ENCODE data around the gene MAK. TPM values are rescaled to one million over a fixed set of nuclear protein-coding genes. Genes with fewer than 3 reads are reported as not detected.
A peak's percentile ranks its signal among the peaks of the same experiment; 100 is the strongest.
"Not testable (repeated sequence)": the region's sequence is repeated elsewhere in the genome, so short reads cannot be mapped to it uniquely, and the experiment has no call there.

MAK gene
- 0.41 and 0.71 TPM in 2 replicates for total RNA-seq

GRCh38 chr6:10837995-10838793, at the start of gene MAK:
Gene MAK, minus strand, starts transcription at chr6:10838539. Its CDS starts 7,891 bp downstream, at chr6:10830648.
- H3K9me3 Mint-ChIP-seq: no peaks in the 10 kb centered on the region
- intact Hi-C loops (cut with micrococcal nuclease): loop anchor here (1.0 to 5.0 kb wide), 7 partner anchors 43 to 433 kb away; partner anchors contain the start of genes C6orf52, PAK1IP1, SMIM13 and TMEM14B
- H3K27me3 Mint-ChIP-seq (ENCODE audit: low read depth): peaks cover 25% of the 10 kb centered on the region
- H3K4me1 Mint-ChIP-seq (ENCODE audit: low read depth): peaks cover 21% of the 10 kb centered on the region
- peak within 1 kb of the TSS; percentile 98 for H3K27ac Mint-ChIP-seq
- peak; percentile 86 for DNase-seq (ENCODE audit: low spot score)
- peak within 1 kb of the TSS; percentile 77 for H3K4me3 Mint-ChIP-seq (ENCODE audit: low read depth)
- H3K36me3 Mint-ChIP-seq (ENCODE audit: low read depth): peaks cover 2% of the 10 kb centered on the region

DNA sequence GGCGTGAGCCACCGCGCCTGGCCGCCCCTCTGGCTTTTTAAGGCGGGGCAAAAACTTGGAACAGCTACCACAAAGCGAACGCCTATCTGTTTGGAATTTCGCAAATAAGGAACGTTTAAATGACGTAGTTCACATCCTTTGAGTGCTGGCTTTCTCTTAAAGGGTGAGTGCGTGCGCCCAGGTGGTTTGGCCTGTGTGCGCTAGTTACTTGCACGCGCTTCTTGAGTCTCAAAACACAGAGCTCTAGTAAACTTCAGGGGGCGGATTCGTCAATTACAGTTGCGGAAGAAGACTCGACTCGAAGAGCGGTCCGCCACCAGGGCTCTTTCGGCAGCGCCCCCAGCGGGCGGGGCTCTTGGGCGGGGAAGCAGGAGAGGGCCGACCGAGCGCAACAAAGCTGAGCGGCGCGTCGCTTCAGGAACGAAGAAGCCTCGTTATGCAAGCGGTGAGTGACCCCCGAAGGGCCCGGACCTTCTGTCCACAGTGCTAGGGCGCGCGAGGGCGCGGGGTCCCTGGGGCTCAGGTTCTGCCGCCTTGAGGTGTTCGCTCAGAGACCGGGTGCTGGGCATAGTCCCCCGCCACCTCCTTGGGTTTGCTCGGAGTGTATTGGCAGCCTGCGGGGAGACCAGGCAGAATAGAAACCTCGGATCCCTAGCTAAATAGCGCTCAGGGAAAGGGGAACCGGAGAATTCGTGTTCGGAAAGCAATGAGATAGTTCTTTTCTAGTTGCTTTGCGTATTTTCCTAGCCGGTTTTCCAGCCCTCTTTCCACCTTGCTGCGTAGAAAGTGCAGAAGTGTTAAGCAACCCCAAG, 48.6 kb upstream of the MAK start, which contains the start of gene SYCP2L:
Gene SYCP2L (plus strand): TSS at position 362 of the 812 bp plus-strand sequence. CDS start 75 bp downstream, at position 437.
- H3K27ac Mint-ChIP-seq: no peak within 1 kb of the TSS
- peak within 1 kb of the TSS; percentile 52 for H3K4me3 Mint-ChIP-seq (ENCODE audit: low read depth)
- intact Hi-C loops (cut with micrococcal nuclease): loop anchor here (5.0 to 10.0 kb wide), 3 partner anchors 138 to 505 kb away; no protein-coding TSS in a partner anchor
- peaks cover 4% of the 10 kb centered on the region for H3K4me1 Mint-ChIP-seq (ENCODE audit: low read depth)
- no peak for DNase-seq (ENCODE audit: low spot score)
- peaks cover 5% of the 10 kb centered on the region for H3K9me3 Mint-ChIP-seq
- H3K27me3 Mint-ChIP-seq (ENCODE audit: low read depth): peaks cover 77% of the 10 kb centered on the region
- H3K36me3 Mint-ChIP-seq (ENCODE audit: low read depth): no peaks in the 10 kb centered on the region

GRCh38 chr6:10886365-10886690, 48.0 kb upstream of the MAK start:
- H3K4me1 Mint-ChIP-seq (ENCODE audit: low read depth); H3K27ac Mint-ChIP-seq; H3K36me3 Mint-ChIP-seq (ENCODE audit: low read depth); DNase-seq (ENCODE audit: low spot score); H3K9me3 Mint-ChIP-seq; H3K4me3 Mint-ChIP-seq (ENCODE audit: low read depth): not testable (repeated sequence)
- intact Hi-C loops (cut with micrococcal nuclease): loop anchor here (5.0 to 10.0 kb wide), 3 partner anchors 138 to 504 kb away; no protein-coding TSS in a partner anchor
- H3K27me3 Mint-ChIP-seq (ENCODE audit: low read depth): peaks cover 79% of the 10 kb centered on the region

GRCh38 chr6:10884245-10884972, 46.1 kb upstream of the MAK start:
- Mint-ChIP-seq H3K27ac (no peak overlapping the region), H3K4me3 (ENCODE audit: low read depth) (no peak overlapping the region), H3K9me3 (no peaks in the 10 kb centered on the region), H3K4me1 (ENCODE audit: low read depth) (peaks cover 6% of the 10 kb centered on the region), H3K36me3 (ENCODE audit: low read depth) (no peaks in the 10 kb centered on the region), H3K27me3 (ENCODE audit: low read depth) (peaks cover 84% of the 10 kb centered on the region)
- intact Hi-C loops (cut with micrococcal nuclease): loop anchor here (5.0 to 10.0 kb wide), 2 partner anchors 140 to 462 kb away; no protein-coding TSS in a partner anchor
- no peak for DNase-seq (ENCODE audit: low spot score)

- Mint-ChIP-seq H3K27ac (no peak overlapping the region), H3K4me3 (ENCODE audit: low read depth) (no peak overlapping the region), H3K4me1 (ENCODE audit: low read depth) (peaks cover 6% of the 10 kb centered on the region), H3K27me3 (ENCODE audit: low read depth) (peaks cover 86% of the 10 kb centered on the region), H3K36me3 (ENCODE audit: low read depth) (no peaks in the 10 kb centered on the region), H3K9me3 (no peaks in the 10 kb centered on the region)
- intact Hi-C loops (cut with micrococcal nuclease): loop anchor here (5.0 to 10.0 kb wide), 2 partner anchors 141 to 461 kb away; no protein-coding TSS in a partner anchor
- no peak for DNase-seq (ENCODE audit: low spot score)
These were observed 45.2 kb upstream of the MAK start for GRCh38 chr6:10883312-10884244.

GRCh38 chr6:10882657-10883171, 44.4 kb upstream of the MAK start:
- no peaks in the 10 kb centered on the region for H3K36me3 Mint-ChIP-seq (ENCODE audit: low read depth)

DNA sequence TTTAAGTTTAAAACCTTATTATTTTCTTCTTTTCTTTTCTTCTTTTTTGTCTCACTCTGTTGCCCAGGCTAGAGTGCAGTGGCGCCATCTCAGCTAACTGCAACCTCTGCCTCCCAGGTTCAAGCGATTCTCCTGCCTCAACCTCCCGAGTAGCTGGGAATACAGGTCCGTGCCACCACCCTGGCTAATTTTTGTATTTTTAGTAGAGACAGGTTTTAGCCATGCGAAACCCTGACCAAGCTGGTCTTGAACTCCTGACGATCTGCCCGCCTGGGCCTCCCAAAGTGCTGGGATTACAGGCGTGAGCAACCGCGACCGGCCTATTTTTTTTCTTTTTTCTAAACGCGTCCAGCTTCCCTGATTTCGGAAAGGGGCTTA, 43.9 kb upstream of the MAK start:
- not testable (repeated sequence) for H3K4me1 Mint-ChIP-seq (ENCODE audit: low read depth); DNase-seq (ENCODE audit: low spot score); H3K36me3 Mint-ChIP-seq (ENCODE audit: low read depth); H3K9me3 Mint-ChIP-seq; H3K4me3 Mint-ChIP-seq (ENCODE audit: low read depth); H3K27ac Mint-ChIP-seq
- intact Hi-C loops (cut with micrococcal nuclease): loop anchor here (5.0 to 10.0 kb wide), 2 partner anchors 143 to 460 kb away; no protein-coding TSS in a partner anchor
- peaks cover 79% of the 10 kb centered on the region for H3K27me3 Mint-ChIP-seq (ENCODE audit: low read depth)

More at GRCh38 chr6:10882657-10883171, 44.4 kb upstream of the MAK start:
- Mint-ChIP-seq H3K27me3 (ENCODE audit: low read depth) (peaks cover 83% of the 10 kb centered on the region), H3K9me3 (no peaks in the 10 kb centered on the region), H3K4me1 (ENCODE audit: low read depth) (peaks cover 6% of the 10 kb centered on the region), H3K27ac (no peak overlapping the region), H3K4me3 (ENCODE audit: low read depth) (no peak overlapping the region)
- intact Hi-C loops (cut with micrococcal nuclease): loop anchor here (5.0 to 10.0 kb wide), 2 partner anchors 142 to 460 kb away; no protein-coding TSS in a partner anchor
- no peak for DNase-seq (ENCODE audit: low spot score)

- Mint-ChIP-seq H3K4me3 (ENCODE audit: low read depth) (no peak overlapping the region), H3K4me1 (ENCODE audit: low read depth) (peaks cover 6% of the 10 kb centered on the region), H3K27me3 (ENCODE audit: low read depth) (peaks cover 65% of the 10 kb centered on the region), H3K9me3 (no peaks in the 10 kb centered on the region), H3K36me3 (ENCODE audit: low read depth) (no peaks in the 10 kb centered on the region), H3K27ac (no peak overlapping the region)
- no peak for DNase-seq (ENCODE audit: low spot score)
- intact Hi-C loops (cut with micrococcal nuclease): loop anchor here (2.0 to 10.0 kb wide), 3 partner anchors 44 to 458 kb away; no protein-coding TSS in a partner anchor
These were observed 42.0 kb upstream of the MAK start for GRCh38 chr6:10880366-10880765.

GRCh38 chr6:10877871-10878270, 39.5 kb upstream of the MAK start:
- Mint-ChIP-seq H3K4me1 (ENCODE audit: low read depth) (peaks cover 3% of the 10 kb centered on the region), H3K27ac (no peak overlapping the region), H3K36me3 (ENCODE audit: low read depth) (no peaks in the 10 kb centered on the region), H3K27me3 (ENCODE audit: low read depth) (peaks cover 44% of the 10 kb centered on the region), H3K9me3 (no peaks in the 10 kb centered on the region), H3K4me3 (ENCODE audit: low read depth) (no peak overlapping the region)
- intact Hi-C loops (cut with micrococcal nuclease): no loop called here
- DNase-seq (ENCODE audit: low spot score): no peak

GRCh38 chr6:10877012-10877411, 38.7 kb upstream of the MAK start:
- DNase-seq (ENCODE audit: low spot score): no peak
- Mint-ChIP-seq H3K36me3 (ENCODE audit: low read depth) (no peaks in the 10 kb centered on the region), H3K27me3 (ENCODE audit: low read depth) (peaks cover 37% of the 10 kb centered on the region), H3K27ac (no peak overlapping the region), H3K9me3 (no peaks in the 10 kb centered on the region), H3K4me3 (ENCODE audit: low read depth) (no peak overlapping the region), H3K4me1 (ENCODE audit: low read depth) (peaks cover 2% of the 10 kb centered on the region)
- intact Hi-C loops (cut with micrococcal nuclease): no loop called here

GRCh38 chr6:10875026-10875425, 36.7 kb upstream of the MAK start:
- no peak overlapping the region for H3K27ac Mint-ChIP-seq
- no peaks in the 10 kb centered on the region for H3K9me3 Mint-ChIP-seq
- no peaks in the 10 kb centered on the region for H3K36me3 Mint-ChIP-seq (ENCODE audit: low read depth)
- H3K4me3 Mint-ChIP-seq (ENCODE audit: low read depth): no peak overlapping the region
- peaks cover 17% of the 10 kb centered on the region for H3K27me3 Mint-ChIP-seq (ENCODE audit: low read depth)
- no peak for DNase-seq (ENCODE audit: low spot score)
- H3K4me1 Mint-ChIP-seq (ENCODE audit: low read depth): no peaks in the 10 kb centered on the region
- intact Hi-C loops (cut with micrococcal nuclease): no loop called here

All from activated T-helper 2 cell treated with anti-CD3 and anti-CD28 coated beads, Interferon-gamma antibody, Interleukin-2, Interleukin-4, amounts not matched to agents 10 μg/mL and 5 μg/mL and 100 μg/mL, durations not matched to agents 14 hours and 24 hours and 36 hours (primary cell).